Natural killer cell (primary cell): Measurements from ENCODE around the gene ATXN7L2. TPM values are rescaled to one million over a fixed set of nuclear protein-coding genes. Genes with fewer than 3 reads are reported as not detected.

Experiments
- ATAC-seq, 3 donors: fragments of 150-1000 bp in 2 of 3; fragments of 200-7000 bp in 1 of 3; cut with Tn5 transposase; 1 replicate in 1 of 3; 2 replicates in 2 of 3; pipeline ENCODE4 v1.10.0; 2021; ENCODE audit warnings: mild to moderate bottlenecking in 2 of 3, moderate library complexity in 2 of 3
- DNase-seq, 2 donors: peaks; one replicate each; pipeline versions ENCODE4 v3.0.0 to v3.0.0-alpha.2; 2013 to 2021; ENCODE audit warnings: mixed read lengths in 1 of 2
- H3K27ac ChIP-seq: one replicate; pipeline ENCODE4 v1.5.1; 2013; ENCODE audit warnings: mild to moderate bottlenecking, low read length
- H3K27me3 ChIP-seq: one replicate; pipeline ENCODE4 v1.6.1; 2013; ENCODE audit warnings: low read length; ENCODE audit not compliant: control insufficient read depth, insufficient read depth
- H3K36me3 ChIP-seq: one replicate; pipeline ENCODE4 v1.6.1; 2013; ENCODE audit warnings: low read length; ENCODE audit not compliant: control insufficient read depth, insufficient read depth
- H3K4me1 ChIP-seq: one replicate; pipeline ENCODE4 v1.6.1; 2013; ENCODE audit warnings: low read length; ENCODE audit not compliant: control insufficient read depth, insufficient read depth
- H3K4me3 ChIP-seq: one replicate; pipeline ENCODE4 v1.5.1; 2013; ENCODE audit warnings: low read length
- H3K9me3 ChIP-seq: one replicate; pipeline ENCODE4 v1.6.1; 2013; ENCODE audit warnings: low read length; ENCODE audit not compliant: control insufficient read depth, insufficient read depth
- H3K27ac Mint-ChIP-seq, 2 donors: one replicate each; pipeline ENCODE4 v1.8.0; 2022; ENCODE audit warnings: mild to moderate bottlenecking in 2 of 2, mixed read lengths in 2 of 2, moderate library complexity in 1 of 2
- H3K27me3 Mint-ChIP-seq, 2 donors: one replicate each; pipeline ENCODE4 v1.8.0; 2022; ENCODE audit warnings: low read depth in 2 of 2, mixed read lengths in 2 of 2
- H3K36me3 Mint-ChIP-seq: one replicate; pipeline ENCODE4 v1.8.0; 2022; ENCODE audit warnings: mixed read lengths
- H3K4me1 Mint-ChIP-seq, 2 donors: one replicate each; pipeline ENCODE4 v1.8.0; 2022; ENCODE audit warnings: mixed read lengths in 2 of 2
- H3K4me3 Mint-ChIP-seq: one replicate; pipeline ENCODE4 v1.8.0; 2022; ENCODE audit warnings: mild to moderate bottlenecking, moderate library complexity, mixed read lengths
- H3K9me3 Mint-ChIP-seq, 2 donors: one replicate each; pipeline ENCODE4 v1.8.0; 2022; ENCODE audit warnings: mixed read lengths in 2 of 2
- WGBS: methylation state at CpG from one replicate; pipeline ENCODE4 v1.1.7; 2013; ENCODE audit warnings: missing lambda C conversion rate; ENCODE audit not compliant: insufficient coverage; 5-methylcytosine and 5-hydroxymethylcytosine counted together
- intact Hi-C: fragments of 100-400 bp; cut with micrococcal nuclease; formaldehyde crosslinking; loops from one replicate; pipeline ENCODE4 v1.14.2; 2022
- total RNA-seq, 4 donors: library from RNA; stranded (reverse); fragments of 120-200 nt in 1 of 4; gene quantifications; one replicate each; pipeline versions ENCODE4 v1.2.3 to v1.2.4, GENCODE V29; 2013 to 2022
- TF ChIP-seq, protein P1 (sequence below): fragments of 200-600 bp; IDR thresholded peaks from one replicate; pipeline ENCODE4 v1.8.0; 2022; ENCODE audit warnings: antibody characterized with exemption

Gene ATXN7L2
- total RNA-seq, 3 donors from 2014 or later (not counting 1 experiment from before 2014, with no cell fraction given), result 16.4 to 18.5 (median 18.3) TPM

GRCh38 chr1:109522026-109522425 lies 38.3 kb downstream of the ATXN7L2 start:
- H3K9me3 ChIP-seq, result no peaks in the 10 kb centered on the region
- no peaks in the 10 kb centered on the region for H3K36me3 ChIP-seq
- no peaks in the 10 kb centered on the region for H3K4me1 Mint-ChIP-seq
- intact Hi-C loops, result no loop called here
- H3K27ac ChIP-seq, result no peak overlapping the region
- ATAC-seq (no peak), DNase-seq (no peak)
- no peaks in the 10 kb centered on the region for H3K4me1 ChIP-seq
- H3K9me3 Mint-ChIP-seq, result no peaks in the 10 kb centered on the region
- 95% methylated on average over 6 of the region's 7 CpGs for WGBS
- no peak overlapping the region for H3K4me3 ChIP-seq
- H3K36me3 Mint-ChIP-seq, result no peaks in the 10 kb centered on the region
- H3K27me3 ChIP-seq, result no peaks in the 10 kb centered on the region
- TF ChIP-seq, protein P1, sequence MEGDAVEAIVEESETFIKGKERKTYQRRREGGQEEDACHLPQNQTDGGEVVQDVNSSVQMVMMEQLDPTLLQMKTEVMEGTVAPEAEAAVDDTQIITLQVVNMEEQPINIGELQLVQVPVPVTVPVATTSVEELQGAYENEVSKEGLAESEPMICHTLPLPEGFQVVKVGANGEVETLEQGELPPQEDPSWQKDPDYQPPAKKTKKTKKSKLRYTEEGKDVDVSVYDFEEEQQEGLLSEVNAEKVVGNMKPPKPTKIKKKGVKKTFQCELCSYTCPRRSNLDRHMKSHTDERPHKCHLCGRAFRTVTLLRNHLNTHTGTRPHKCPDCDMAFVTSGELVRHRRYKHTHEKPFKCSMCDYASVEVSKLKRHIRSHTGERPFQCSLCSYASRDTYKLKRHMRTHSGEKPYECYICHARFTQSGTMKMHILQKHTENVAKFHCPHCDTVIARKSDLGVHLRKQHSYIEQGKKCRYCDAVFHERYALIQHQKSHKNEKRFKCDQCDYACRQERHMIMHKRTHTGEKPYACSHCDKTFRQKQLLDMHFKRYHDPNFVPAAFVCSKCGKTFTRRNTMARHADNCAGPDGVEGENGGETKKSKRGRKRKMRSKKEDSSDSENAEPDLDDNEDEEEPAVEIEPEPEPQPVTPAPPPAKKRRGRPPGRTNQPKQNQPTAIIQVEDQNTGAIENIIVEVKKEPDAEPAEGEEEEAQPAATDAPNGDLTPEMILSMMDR, result no peak
- H3K27ac Mint-ChIP-seq, result no peak overlapping the region
- H3K4me3 Mint-ChIP-seq, result no peak overlapping the region
- peaks cover 6 to 17% of the 10 kb centered on the region in 2 donors for H3K27me3 Mint-ChIP-seq

GRCh38 chr1:109523706-109524105 lies 40.0 kb downstream of the ATXN7L2 start:
- no peaks in the 10 kb centered on the region for H3K4me1 Mint-ChIP-seq
- TF ChIP-seq, protein P1, result no peak
- ATAC-seq (no peak), DNase-seq (no peak)
- no CpG with 5 or more reads among the region's 2 CpGs for WGBS
- no peaks in the 10 kb centered on the region for H3K9me3 Mint-ChIP-seq
- H3K27ac Mint-ChIP-seq, result no peak overlapping the region
- no peaks in the 10 kb centered on the region for H3K9me3 ChIP-seq
- no peak overlapping the region for H3K4me3 Mint-ChIP-seq
- intact Hi-C loops, result no loop called here
- no peaks in the 10 kb centered on the region for H3K27me3 ChIP-seq
- H3K27me3 Mint-ChIP-seq, result peaks cover 11 to 17% of the 10 kb centered on the region in 2 donors
- no peak overlapping the region for H3K4me3 ChIP-seq
- H3K4me1 ChIP-seq, result no peaks in the 10 kb centered on the region
- no peaks in the 10 kb centered on the region for H3K36me3 Mint-ChIP-seq
- no peak overlapping the region for H3K27ac ChIP-seq
- H3K36me3 ChIP-seq, result no peaks in the 10 kb centered on the region

DNA sequence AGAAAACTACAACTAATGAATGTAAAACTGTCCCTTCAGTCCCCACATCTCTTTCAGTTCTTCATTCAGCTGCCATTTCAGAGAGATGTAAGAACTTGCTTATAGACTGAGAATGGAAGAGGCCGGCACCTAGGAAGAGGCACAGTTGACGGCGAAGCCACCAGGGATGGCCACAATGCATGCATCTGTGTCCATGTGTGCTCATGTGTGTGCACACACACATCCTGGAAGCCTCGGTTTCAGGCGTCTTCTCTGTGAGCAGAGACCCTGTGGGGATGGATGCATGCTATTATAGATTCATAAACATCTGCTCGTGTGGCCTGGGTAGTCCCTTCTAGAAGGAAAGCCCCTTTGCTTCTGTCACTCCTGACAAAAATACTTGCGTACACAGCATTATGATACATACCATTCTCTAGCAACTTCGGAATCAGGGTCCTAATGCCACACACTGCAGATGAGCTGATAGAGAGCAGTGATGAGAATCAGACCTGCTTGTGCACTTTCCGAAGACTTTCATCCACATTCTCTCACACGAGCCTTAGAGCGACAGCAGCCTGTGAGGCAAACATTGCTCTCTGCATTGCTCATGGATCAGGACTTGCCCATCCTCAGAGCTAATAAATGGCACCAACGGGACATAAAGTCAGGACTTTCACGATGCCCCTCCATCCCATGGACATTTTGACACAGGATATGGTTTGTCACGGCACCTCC lies 43.5 kb downstream of the ATXN7L2 start:
- peaks cover 2 to 9% of the 10 kb centered on the region in 2 donors for H3K4me1 Mint-ChIP-seq
- H3K27me3 Mint-ChIP-seq, result peaks cover 8 to 9% of the 10 kb centered on the region in 2 donors
- Histone ChIP-seq H3K27me3 (no peaks in the 10 kb centered on the region), H3K4me1 (peaks cover 6% of the 10 kb centered on the region), H3K4me3 (no peak overlapping the region), H3K9me3 (no peaks in the 10 kb centered on the region), H3K27ac (no peak overlapping the region), H3K36me3 (no peaks in the 10 kb centered on the region)
- WGBS, result 81% methylated on average over 14 of the region's 14 CpGs
- intact Hi-C loops, result no loop called here
- no peak for ATAC-seq
- no peak for DNase-seq
- H3K27ac Mint-ChIP-seq, result no peak overlapping the region
- H3K36me3 Mint-ChIP-seq, result no peaks in the 10 kb centered on the region
- H3K4me3 Mint-ChIP-seq, result no peak overlapping the region
- TF ChIP-seq, protein P1, result no peak
- no peaks in the 10 kb centered on the region for H3K9me3 Mint-ChIP-seq
